ENCODE results near the gene KCNMB1. TPM values are rescaled to one million over a fixed set of nuclear protein-coding genes. Genes with fewer than 3 reads are reported as not detected.
A peak's percentile ranks its signal among the peaks of the same experiment; 100 is the strongest.

The KCNMB1 gene
- total and polyA plus RNA-seq, 11 donors: 0.25 to 3.7 (median 1.0) TPM

DNA sequence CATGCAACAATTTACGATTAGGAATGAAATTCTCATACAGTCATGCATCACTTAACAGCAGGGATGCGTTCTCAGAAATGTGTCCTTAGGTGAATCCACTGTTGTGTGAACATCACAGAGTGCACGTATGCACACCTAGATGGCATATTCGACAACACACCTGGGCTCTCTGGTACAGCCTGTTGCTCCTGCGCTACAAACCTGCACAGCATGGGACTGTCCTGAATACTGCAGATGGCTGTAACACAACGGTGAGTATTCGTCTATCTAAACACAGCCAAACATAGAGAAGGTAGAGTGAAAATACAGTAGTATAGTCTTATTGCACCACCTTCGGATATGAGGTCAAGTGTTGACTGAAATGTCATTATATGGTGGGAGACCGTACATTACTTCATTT is 47.6 kb downstream of the KCNMB1 start:
- no peak for ATAC-seq
- H3K4me1 ChIP-seq: peaks cover 0 to 26% (median 0%) of the 10 kb centered on the region in 12 donors
- H3K36me3 ChIP-seq: no peaks in the 10 kb centered on the region
- no peak overlapping the region for H3K4me3 ChIP-seq
- 96 to 99% (median 97%) methylated on average over 9 of the region's 9 CpGs for WGBS, 4 donors
- intact Hi-C loops (cut with DNase I): loop anchor here in 1 of 10 donors (5.0 kb wide), 1 partner anchor 74 kb away; no protein-coding TSS in a partner anchor
- no peak for DNase-seq
- H3K27ac ChIP-seq: no peak overlapping the region
- H3K9me3 ChIP-seq: peaks cover 0 to 7% (median 0%) of the 10 kb centered on the region in 12 donors
- TF ChIP-seq, protein P1, sequence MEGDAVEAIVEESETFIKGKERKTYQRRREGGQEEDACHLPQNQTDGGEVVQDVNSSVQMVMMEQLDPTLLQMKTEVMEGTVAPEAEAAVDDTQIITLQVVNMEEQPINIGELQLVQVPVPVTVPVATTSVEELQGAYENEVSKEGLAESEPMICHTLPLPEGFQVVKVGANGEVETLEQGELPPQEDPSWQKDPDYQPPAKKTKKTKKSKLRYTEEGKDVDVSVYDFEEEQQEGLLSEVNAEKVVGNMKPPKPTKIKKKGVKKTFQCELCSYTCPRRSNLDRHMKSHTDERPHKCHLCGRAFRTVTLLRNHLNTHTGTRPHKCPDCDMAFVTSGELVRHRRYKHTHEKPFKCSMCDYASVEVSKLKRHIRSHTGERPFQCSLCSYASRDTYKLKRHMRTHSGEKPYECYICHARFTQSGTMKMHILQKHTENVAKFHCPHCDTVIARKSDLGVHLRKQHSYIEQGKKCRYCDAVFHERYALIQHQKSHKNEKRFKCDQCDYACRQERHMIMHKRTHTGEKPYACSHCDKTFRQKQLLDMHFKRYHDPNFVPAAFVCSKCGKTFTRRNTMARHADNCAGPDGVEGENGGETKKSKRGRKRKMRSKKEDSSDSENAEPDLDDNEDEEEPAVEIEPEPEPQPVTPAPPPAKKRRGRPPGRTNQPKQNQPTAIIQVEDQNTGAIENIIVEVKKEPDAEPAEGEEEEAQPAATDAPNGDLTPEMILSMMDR (IDR thresholded peaks at IDR 0.05): no peak
- TF ChIP-seq POLR2A (IDR thresholded peaks at IDR 0.05): no peak
- no peaks in the 10 kb centered on the region for H3K27me3 ChIP-seq

DNA sequence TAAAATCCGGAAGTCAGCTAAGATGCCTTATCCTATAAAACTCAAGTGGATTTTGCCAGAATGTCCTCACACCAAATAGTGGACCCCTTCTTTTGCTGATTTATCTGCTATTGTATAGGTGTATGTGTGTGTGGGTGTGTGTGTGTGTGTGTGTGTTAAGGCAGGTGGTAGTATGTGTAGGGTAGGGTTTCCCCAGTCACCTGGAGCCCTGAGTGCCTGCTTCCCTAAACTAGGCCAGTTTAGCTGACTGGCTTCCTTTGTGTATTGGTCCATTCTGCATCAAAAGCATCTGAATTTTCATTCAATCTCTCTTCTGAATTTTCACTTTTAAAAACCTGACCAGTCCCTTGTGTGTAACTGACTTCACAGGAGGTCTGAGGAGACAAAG is 49.4 kb downstream of the KCNMB1 start:
- DNase-seq (no peak), ATAC-seq (no peak)
- intact Hi-C loops (cut with DNase I): loop anchor here in 7 of 10 donors (5.0 to 10.0 kb wide), 5 partner anchors 62 to 112 kb away; no protein-coding TSS in a partner anchor
- no peak overlapping the region for H3K4me3 ChIP-seq
- no peak overlapping the region for H3K27ac ChIP-seq
- peaks cover 0 to 43% (median 0%) of the 10 kb centered on the region in 12 donors for H3K4me1 ChIP-seq
- whole genome bisulfite sequencing, 4 donors: 81 to 96% (median 95%) methylated on average over 1 of the region's 1 CpG
- no peaks in the 10 kb centered on the region for H3K27me3 ChIP-seq
- H3K9me3 ChIP-seq: no peaks in the 10 kb centered on the region
- TF ChIP-seq, protein P1 (IDR thresholded peaks at IDR 0.05): no peak
- TF ChIP-seq POLR2A (IDR thresholded peaks at IDR 0.05): no peak
- H3K36me3 ChIP-seq: no peaks in the 10 kb centered on the region

DNA sequence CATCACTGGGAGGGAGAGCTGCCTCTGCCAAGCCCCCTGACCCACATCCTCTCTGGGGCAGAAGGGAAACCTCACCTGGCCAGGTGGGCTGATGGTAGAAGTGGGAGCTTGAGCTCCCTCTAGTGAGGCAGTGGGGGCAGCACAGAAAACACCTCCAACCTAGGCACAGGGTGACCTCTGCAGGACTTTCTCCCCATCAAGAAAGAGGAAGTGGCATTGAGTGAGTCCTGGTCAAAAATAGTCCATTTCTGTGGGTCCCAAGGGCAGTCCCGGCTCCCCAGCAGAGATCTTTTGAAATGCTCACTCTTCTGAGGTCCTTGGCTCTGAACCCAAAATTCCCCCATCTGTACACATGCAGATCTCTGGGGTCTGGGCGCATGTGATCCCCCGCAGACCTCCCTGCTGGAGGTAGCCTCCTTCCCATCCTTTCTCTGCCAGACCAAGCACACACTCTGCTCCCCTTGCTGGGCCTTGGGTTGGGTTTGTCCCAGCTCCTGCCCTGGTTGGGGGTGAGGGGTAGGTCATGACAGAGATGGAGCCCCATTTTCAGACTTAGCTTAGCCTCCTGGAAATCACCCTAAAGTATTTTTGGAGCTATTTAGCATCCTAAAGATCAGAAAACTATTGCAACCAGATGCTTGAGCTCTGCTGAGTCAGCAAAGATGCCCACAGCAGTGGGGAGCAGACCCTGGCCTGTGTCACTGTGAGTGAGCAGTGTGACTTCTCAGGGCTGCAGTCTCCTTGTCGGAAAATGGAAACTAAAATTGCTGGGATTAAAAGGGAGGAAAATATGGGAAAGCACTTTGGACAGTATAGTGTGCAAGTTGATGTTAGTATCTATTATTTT is 50.0 kb downstream of the KCNMB1 start:
- WGBS, 4 donors: 90 to 94% (median 92%) methylated on average over 4 of the region's 4 CpGs
- intact Hi-C loops (cut with DNase I): loop anchor here in 6 of 10 donors (5.0 to 10.0 kb wide), 5 partner anchors 62 to 112 kb away; no protein-coding TSS in a partner anchor
- ATAC-seq: peak in 3 of 4 donors; percentile 38 to 63 (median 62)
- no peak for DNase-seq
- Histone ChIP-seq H3K4me1 (peaks cover 0 to 50% (median 0%) of the 10 kb centered on the region in 12 donors), H3K27me3 (no peaks in the 10 kb centered on the region), H3K4me3 (no peak overlapping the region), H3K9me3 (no peaks in the 10 kb centered on the region), H3K36me3 (no peaks in the 10 kb centered on the region), H3K27ac (no peak overlapping the region)
- TF ChIP-seq, protein P1 (IDR thresholded peaks at IDR 0.05): peak in 11 of 12 donors; percentile 25 to 58 (median 41)
- TF ChIP-seq POLR2A (IDR thresholded peaks at IDR 0.05): no peak

DNA sequence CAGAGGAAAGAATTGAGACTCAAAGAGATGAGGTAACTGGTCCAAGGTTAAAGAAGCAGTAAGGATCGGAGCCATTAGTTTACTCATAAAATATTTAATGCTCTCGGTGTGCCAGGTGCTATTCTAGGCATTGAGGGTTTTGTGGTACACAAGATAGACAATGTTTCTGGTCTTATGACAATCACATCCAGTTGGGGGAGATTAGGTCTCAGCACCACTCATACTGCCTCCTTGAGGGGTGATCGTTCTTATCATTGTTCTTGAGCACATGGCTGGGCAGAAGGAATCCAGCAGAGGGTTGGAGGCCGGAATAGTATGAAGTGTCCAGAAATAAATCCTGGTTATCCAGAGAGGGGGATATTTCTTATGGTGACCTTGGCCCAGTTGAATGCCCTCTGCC is 50.9 kb downstream of the KCNMB1 start:
- WGBS, 4 donors: 48 to 64% (median 57%) methylated on average over 4 of the region's 4 CpGs

More for the DNA sequence above, 50.9 kb downstream of the KCNMB1 start:
- peaks cover 0 to 58% (median 0%) of the 10 kb centered on the region in 12 donors for H3K4me1 ChIP-seq
- DNase-seq (no peak), ATAC-seq (no peak)
- no peak overlapping the region for H3K4me3 ChIP-seq
- H3K27ac ChIP-seq: no peak overlapping the region
- intact Hi-C loops (cut with DNase I): loop anchor here in 6 of 10 donors (5.0 to 10.0 kb wide), 5 partner anchors 61 to 111 kb away; no protein-coding TSS in a partner anchor
- H3K27me3 ChIP-seq: no peaks in the 10 kb centered on the region
- H3K9me3 ChIP-seq: no peaks in the 10 kb centered on the region
- no peak for TF ChIP-seq POLR2A (IDR thresholded peaks at IDR 0.05)
- TF ChIP-seq, protein P1 (IDR thresholded peaks at IDR 0.05): no peak
- no peaks in the 10 kb centered on the region for H3K36me3 ChIP-seq
